Measurements from ENCODE around the gene HTR1B.

- no peak for TF ChIP-seq CTCF (conservative IDR thresholded peaks at IDR 0.05 in 1 of 2, IDR thresholded peaks at IDR 0.05 in 1 of 2; ENCODE audit: extremely low read depth in 1 of 2, insufficient read depth in 1 of 2, low read depth in 1 of 2, low read length in 2 of 2)
- TF ChIP-seq EZH2 (IDR thresholded peaks at IDR 0.05; ENCODE audit: borderline replicate concordance, low read length), result no peak
Observed at GRCh38 chr6:77446249-77446648, 17.0 kb downstream of the HTR1B start.

Data from mammary epithelial cell (primary cell).